NCI-H1694 (cell line): Measurements from ENCODE around the gene ILKAP.
"Not testable (repeated sequence)": the region's sequence is repeated elsewhere in the genome, so short reads cannot be mapped to it uniquely, and the experiment has no call there.

Experiments
- DNase-seq: peaks from one replicate; lab custom pipeline; 2025; lab: John Stamatoyannopoulos, UW

ILKAP gene

DNA sequence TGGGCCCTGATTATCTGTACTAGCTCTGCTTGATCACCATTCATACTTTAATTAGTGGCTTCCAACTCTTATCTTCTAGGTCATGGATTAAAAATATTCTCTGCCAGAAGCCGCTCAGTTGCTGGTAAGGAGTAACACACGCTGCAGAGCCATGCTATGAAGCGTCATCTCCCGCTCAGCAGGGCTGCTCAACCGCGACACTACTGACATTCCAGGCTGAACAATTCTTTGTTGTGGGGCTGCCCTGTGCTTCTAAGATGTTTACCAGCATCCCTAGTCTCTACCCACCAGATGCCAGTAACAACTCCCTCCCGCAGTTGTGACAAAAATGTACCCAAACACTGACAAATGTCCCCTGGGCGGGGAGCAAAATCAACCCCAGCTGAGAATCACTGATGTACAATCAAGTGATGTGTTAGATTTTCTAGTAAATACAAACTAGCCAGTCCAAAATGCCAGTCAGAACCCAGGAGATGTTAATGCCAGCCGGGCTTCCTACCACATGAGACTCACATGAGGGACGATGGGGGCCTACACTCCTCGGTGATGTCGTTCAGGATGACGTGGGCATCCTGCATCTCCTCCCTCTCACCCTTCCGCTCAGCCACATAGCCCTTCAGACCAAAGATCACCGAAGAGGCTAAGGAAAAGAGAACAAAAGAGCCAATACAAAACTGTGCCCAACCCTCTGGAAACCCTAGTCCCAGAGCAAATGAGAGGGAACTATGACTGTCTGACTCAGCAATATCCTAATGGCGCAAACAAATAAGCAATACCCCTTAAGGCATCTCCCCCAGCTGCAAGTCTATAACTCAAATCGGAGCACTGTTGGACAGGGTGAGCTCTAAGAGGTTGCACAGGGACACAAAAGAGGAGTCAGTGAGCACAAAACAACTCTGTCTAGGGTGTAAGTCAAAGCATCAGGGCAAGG, 15.6 kb downstream of the ILKAP start:
- no peak for DNase-seq

DNA sequence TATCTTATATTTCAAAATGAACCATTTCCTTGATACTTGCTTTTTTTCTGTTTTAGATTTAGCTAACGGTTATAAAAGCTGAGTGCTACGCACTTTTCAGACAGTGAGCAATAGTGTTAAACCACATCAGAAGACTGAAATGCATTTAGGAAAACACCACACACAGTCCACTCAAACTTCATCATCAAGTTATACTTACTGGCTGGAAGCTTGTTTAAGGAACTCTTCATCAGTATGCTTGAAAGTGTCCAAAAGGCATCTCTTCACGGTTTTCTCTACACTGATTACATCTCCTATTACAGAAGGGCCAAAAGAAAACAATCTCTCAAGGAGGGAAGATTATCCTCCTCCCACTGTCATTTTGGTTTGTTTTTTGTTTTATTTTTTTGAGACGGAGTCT, 19.7 kb downstream of the ILKAP start:
- DNase-seq = no peak

DNA sequence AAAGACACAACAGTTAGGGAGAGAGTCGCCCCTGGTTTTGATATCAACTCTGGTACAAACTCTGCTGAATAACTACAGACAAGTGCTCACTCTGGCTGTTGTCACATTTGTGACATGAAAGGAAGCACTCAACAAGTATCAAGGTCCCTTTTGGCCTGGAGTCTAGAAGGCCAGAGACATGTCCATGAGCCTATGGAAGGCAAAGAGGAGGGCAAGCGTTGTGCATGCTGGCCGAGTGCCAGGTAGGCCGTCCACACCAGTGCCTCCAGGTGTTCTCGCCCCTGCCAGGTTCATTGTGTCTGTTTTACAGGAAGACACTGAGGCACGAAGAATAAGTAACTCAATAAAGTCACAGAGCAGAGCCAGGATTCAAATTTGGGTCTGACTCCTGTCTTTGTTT, 21.1 kb downstream of the ILKAP start:
- DNase-seq = no peak

DNA sequence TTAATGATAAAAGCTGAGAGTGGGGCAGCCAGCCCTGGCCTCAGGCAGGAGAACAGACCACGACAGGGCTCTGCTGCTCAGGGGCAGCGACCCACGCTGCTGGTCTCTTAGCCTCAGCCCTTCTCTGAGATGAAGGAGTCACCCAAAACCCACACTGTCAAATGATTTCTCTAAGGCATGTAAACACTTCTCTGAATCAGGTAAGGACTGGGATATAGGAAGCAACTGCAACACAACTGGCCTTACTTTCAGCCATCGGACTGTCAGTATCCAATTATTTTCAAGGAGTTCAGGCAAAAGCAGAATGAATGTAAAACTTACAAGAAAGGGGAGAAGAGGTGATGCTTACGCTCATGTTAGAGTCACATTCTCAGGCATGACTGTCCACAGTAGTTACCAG, 22.9 kb downstream of the ILKAP start:
- DNase-seq = no peak

DNA sequence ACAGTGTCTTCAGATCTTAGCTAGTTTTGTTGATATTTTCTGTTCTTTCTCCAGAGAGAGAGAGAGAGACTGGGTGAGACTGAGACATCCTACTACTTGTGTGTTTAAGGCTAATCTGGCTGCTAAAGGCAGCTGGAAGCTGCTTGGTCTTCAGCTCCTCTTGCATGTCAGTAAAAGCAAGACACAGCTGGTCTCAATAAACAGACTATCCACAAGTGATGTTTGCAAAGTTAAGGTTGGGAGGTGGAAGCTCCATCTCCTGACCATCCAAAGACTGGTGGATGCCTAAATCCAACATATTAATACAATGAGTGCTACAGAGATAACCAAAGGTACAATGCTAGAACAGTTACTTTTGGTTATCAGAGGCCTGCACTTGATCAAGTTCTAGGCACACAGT, 26.9 kb downstream of the ILKAP start:
- no peak for DNase-seq

DNA sequence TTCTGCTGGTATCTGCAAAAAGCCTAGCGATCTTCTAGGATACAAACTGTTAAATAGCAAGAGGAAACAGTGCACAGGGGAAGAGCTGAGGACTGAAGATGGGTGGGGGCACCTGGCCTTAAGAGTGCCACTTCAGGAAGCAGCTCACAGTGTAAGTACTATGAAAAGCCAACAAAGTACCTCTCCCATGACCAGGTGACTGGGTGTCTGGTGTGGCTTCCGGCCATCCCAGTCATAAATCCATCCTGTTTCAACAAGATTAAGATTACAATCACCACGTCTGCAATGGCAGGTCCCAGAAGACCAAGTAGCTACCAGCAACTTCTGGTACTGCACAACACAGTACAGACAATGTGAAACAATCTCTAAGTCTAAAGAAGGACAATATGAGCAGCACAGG, 28.8 kb downstream of the ILKAP start:
- DNase-seq = no peak

DNA sequence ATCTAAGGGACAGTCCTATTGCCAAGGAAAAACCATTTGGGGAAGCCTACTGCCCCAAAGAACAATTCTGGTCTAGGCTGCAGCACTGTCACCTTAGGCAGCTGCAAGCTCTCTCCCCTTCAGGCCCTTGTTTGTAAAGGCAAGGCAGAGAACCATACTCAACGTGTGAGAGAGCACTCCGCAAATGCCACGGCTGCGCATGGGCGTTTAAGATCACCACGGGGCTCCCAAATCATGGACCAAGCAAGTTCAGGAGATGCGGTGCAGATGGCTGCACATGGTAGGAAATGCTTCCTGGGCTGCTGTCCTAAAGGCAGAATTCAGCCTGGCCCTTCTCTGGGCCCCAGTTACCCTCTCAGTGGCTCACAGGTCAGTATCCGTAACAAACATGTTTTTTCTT, 29.2 kb downstream of the ILKAP start:
- DNase-seq = no peak

DNA sequence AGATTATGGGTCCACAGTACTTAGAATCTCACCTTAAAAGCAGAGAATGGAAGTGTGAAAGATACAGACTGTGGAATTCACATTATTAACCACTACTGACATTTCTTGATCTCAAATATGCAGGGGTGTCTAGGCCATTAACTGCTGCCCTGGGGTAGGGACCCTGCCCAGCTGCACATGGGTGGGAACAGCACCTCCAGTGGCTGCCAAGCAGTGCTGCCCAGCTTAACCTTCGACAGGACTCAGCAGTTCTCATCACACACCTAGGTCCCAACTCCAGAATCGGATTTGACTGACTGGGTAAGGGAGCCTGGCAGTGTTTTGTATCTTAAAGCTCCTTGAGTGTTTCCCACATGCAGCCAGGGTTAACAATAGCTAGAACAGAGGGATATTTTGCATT, 29.8 kb downstream of the ILKAP start:
- no peak for DNase-seq

DNA sequence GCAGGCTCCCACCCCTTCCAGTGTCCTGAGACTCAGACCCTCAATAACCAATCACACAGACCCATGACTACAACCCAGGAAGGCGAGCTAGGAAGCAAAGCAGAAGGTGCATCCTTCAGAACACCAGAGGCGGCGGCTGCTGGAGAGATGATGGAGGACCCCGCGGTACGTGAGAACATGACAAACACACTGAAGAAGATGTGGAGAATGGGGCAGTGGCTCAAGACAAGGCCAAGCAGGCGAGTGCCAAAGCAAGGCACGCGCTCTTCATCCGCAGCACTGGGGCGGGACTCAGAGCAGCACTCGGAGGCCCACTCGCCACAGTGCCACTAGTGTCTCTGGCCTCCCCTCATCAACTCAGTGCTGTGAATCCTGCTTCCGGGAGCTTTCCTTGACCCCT, 31.1 kb downstream of the ILKAP start:
- no peak for DNase-seq

DNA sequence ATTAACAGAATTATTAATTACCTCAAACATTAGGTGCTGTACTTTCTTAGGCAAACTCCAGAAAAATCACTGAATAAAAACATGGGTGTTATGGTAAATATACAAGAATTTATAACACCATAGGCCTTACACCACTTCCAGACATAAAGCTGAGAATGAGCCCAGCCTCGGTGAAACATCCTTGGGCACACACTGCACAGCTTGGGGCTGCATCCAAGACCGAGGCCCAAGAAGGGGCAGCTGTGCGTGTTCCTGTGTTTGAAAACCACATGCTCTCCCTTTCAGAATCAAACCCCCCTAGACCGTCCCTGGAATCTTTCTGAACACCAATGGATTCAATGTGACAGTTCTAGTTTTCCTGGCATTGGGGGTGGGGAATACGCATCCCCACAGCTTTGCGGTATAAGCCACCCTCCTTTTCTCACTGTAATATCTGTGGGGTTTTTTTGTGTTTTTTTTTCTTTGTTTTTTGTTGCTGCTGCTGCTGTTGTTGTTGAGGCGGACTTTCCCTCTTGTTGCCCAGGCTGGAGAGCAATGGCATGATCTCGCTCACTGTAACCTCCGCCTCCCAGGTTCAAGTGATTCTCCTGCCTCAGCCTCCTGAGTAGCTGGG, 31.8 kb downstream of the ILKAP start:
- DNase-seq = no peak

DNA sequence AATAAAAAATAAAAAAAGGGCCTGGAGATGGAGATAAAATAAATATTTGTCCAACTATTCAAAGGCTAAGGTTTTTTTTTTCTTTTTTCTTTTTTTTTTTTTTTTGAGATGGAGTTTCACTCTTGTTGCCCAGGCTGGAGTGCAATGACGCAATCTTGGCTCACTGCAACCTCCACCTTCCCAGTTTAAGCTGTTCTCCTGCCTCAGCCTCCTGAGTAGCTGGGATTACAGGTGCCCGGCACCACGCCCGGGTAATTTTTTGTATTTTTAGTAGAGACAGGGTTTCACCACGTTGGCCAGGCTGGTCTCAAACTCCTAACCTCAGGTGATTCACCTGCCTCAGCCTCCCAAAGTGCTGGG, 32.4 kb downstream of the ILKAP start:
- not testable (repeated sequence) for DNase-seq

DNA sequence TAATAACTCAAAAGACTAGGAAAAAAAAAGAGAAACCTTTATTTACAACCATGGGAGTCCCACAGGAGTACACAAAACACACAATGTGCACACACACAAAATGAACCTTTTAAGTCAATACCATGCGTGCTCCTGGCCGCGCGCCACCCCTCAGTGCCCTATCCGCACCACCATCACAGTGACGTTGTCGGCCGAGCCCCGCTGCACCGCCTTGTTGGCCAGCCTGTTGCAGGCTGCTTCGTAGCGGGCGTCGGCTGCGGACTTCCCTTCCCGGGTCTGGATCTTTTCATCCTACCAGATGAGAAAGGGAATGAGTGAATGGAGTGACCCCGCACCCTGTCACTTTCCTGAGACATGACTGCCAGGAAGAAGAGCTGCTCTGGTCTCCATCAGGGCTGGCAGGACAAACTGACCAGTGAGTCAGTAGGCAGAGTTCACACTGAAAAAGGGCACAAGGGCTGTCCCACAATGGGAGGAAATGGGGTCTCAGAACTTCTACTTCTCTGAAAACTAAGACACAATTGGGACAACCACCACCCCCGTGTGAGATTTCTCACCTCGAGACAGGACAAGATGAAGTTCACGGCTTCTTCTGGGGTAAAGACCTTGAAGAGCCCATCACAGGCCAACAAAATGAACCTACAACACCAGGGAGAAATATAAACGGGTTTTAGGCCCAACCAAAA, 33.0 kb downstream of the ILKAP start:
- no peak for DNase-seq

DNA sequence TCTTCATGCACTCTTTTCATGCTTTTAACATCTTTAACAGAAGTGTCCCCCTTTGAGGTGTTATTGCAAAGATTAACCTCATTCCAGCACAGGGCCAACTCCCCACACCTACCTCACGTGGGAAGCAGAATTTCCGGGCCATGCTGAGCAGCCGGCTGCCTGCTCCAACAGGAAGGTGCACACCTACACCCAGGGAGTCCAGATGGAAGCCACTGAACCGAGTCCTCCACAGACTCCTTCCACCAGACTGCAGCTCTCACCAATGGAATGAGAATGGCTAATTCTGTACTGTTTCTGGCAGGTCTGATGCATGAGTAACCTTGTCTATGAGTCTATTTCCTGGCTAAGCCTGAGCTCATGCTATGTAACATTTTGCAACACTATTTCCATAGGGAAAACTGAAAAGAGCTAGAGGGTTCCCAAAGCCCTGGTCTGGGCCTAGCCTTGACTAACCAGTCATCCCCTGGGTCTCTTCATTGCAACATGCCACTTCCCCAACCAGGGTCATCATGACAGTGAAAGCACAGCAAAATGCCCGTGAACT, 33.7 kb downstream of the ILKAP start:
- DNase-seq = peak; percentile 68

DNA sequence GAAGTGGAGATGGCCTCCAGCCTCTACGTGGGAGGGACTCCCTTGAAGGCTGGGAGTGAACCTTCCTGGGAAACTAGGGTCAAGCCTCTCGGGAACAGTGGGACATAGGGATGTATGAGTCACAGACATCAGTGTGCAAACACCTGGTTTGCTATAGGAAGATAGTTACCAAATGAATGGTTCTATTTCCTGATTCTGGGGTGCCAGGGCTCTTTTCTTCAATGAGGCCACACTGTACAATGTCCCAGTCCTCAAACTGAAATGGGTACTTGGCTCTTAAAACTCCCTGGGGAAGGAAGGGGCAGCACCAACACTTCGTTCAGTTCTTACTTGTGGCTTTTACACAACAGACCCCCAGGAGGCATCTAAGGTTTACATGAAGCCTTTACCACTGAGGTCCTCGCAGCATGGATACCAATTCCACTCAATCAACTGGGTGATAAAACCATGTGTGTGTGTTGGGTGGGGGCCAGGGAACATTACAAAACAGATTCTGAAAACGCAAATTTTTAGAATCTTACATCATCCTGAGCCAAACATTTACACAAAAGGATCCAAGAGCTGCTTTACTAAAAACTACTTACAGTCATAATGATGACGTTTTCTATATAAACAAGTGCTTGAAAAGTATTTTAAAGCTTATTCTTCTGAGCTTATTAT, 34.3 kb downstream of the ILKAP start:
- DNase-seq = no peak

DNA sequence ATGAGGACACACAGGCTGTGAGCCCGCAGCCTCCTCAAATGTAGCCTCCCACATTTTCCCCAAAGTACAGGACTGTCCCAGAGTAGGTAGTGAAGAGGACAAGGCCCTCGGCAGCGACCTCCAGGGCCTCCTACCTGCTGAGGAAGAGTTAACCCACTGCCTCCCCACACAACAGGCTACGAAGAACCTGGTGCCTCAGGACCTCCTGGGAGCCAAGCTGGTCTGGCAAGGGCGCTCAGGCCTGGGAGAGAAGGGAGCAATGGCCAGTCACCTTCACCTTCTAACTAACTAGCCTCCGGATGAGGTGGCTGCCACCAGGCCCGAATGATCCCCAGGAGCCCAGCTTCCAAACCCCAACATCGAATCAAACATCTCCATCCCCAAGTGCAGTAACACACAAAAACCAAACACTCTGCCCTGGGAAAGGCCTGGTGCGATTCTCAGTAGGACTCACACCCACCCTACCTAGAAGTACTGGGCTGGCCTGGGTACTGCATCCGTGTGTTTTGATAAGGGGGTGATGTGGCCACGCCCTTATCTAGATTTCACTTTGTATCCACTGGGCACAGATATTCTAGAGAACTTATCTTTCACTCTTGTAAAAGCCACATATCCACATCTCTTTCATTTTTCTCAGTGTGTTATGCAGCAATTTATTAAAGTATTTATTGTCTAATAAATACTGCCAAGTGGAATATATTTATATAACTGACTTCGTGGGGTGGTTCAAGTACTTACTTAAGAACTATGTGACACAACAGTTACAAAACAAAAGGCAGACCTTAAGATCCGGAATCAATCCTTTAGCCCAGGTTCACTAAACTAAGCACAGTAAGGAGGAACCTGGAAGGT, 35.1 kb downstream of the ILKAP start:
- DNase-seq = no peak

DNA sequence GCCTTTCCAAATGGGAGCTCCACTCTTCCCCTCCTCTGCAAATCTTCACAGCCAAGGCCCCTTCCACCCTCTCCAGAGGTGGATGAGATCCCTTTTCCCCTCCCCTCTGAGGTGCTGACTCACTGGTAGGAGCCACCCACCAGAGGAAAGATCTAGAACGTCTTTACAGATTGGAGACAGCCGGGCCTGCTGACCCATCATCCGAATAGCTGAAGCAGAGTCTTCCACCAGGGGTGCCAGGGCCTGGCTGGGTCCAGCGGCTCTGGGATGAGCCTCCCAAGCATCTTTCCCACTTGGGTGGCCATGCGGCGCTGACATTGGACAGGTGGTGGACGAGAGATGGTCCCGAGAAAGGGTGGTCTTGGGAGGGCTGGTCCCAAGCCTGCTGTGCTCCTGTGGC, 35.7 kb downstream of the ILKAP start:
- DNase-seq = no peak

DNA sequence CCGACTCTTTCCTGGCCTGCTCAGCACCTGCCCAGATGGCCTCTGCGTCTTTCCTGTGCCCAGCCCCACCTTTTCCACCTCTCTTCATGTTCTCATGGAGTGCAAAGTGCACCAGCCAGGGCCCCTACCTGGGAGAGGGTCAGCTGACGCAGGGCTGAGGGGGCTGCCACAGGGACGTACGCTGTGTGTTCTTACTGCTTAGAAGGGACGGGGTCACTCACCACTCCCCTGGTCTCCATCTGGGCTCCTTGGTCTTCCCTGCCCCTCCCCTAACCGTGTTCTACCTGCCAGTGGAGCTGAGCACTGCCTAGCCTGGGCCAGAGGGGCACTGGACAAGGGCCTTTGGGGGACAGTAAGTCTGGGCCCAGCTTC, 36.2 kb downstream of the ILKAP start:
- DNase-seq = no peak

DNA sequence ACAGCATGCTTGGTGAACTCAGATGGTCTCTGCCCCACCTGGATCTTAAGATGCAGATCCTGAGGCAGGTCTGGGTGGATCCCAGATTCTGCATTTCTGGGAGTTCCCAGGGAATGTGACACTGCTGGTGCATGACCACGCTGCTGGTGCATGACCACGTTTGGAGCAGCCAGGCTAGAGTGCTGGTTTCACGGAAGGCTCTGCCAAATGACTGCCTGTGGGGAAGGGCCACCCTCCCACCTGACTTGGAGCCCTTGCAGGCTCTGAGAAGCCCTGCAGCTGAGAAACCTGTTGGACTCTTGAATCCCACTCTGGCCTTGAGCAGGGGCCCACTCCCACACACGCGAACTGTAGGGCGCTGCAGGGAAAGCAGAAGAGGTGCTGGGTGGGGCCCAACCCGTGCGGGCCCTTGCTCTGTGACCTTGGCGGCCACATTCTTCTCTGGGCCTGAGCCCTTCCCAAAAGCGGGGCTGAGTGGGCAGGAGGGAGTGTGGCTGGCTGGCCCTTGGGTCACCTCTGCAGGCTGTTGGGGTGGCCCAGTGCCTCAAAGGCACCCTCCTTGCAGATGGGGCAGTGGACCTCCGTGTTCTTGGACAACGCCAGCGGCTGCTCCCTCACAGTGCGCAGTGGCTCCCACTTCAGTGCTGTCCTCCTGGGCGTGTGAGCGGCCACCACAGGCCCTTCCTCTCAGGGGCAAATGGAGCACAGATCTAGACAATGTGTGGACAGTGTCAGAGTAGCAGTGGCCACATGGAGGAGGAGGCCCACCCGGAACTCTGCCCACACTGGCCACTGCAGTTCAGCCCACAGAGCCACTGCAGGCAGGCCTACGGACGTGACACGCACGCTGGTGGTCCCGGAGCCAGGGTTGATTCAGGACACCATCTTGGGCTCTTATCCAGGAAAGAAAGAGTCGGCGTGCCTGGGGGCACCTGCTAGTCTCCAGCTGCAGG, 36.8 kb downstream of the ILKAP start:
- no peak for DNase-seq

DNA sequence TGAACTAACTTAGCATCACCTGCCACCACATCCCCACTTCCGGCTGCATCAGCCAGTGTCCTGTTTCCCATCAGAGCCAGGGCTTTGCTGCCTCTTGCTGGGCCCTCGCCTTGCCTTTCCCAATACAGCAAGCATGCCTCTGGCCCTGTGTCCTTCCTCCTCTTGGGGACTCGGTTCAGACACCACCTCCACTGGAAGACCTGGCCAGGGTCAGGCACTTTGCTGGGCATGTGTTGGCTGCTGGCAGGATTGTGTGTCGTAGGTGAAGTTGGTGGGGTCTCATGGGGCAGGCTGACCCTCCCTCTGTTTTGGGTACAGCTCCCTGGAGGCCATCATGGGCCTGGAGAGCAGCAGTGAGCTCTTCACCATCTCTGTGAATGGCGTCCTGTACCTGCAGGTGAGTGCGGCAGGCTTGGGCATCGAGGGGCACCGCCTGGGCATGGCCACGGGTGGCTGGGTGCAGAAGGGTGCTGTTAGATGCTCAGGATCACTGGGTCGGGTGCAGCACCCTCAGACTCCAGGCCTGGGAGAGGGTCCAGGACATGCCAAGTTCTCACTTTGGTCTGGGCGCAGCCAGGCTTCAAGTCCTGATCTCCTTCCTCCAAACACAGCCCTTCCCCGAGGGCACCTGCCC, 38.1 kb downstream of the ILKAP start:
- DNase-seq = no peak

DNA sequence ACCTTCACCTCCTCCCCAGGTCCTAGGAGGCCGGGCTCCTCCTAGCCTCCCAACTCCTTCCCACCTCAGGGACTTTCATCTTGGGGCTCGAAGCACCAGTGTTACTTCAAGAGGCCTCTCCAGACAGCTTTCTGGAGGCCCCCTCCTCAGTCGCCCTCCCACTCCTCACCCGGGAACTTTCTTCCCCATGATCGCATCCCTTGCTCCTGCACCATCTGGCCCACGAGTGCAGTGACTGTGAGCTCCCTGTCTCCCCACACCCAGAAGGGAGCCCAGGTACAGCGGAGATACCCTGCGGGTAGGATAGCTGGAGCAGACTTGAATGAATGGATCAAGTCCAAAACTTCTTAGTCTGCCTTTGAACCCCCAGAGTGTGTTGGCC, 38.6 kb downstream of the ILKAP start:
- DNase-seq = no peak
